ENCODE results near the gene RAB7B.

RAB7B gene

GRCh38 chr1:205973377-205974232 is 29.6 kb downstream of the RAB7B start:
- no peak for DNase-seq (ENCODE audit: low read depth)

GRCh38 chr1:205972491-205973168 is 30.6 kb downstream of the RAB7B start:
- no peak for DNase-seq (ENCODE audit: low read depth)

- DNase-seq (ENCODE audit: low read depth), result no peak
These were observed 31.1 kb downstream of the RAB7B start for GRCh38 chr1:205972081-205972480.

- no peak for DNase-seq (ENCODE audit: low read depth)
These were observed 32.1 kb downstream of the RAB7B start for GRCh38 chr1:205971082-205971481.

GRCh38 chr1:205970486-205970885 is 32.7 kb downstream of the RAB7B start:
- no peak for DNase-seq (ENCODE audit: low read depth)

GRCh38 chr1:205969229-205969628 is 34.0 kb downstream of the RAB7B start:
- DNase-seq (ENCODE audit: low read depth), result no peak

- DNase-seq (ENCODE audit: low read depth), result no peak
These were observed 35.5 kb downstream of the RAB7B start for GRCh38 chr1:205967554-205968335.

GRCh38 chr1:205965036-205965884 is 37.9 kb downstream of the RAB7B start:
- no peak for DNase-seq (ENCODE audit: low read depth)

GRCh38 chr1:205963352-205964155 is 39.6 kb downstream of the RAB7B start:
- no peak for DNase-seq (ENCODE audit: low read depth)

GRCh38 chr1:205962821-205963221 is 40.4 kb downstream of the RAB7B start:
- no peak for DNase-seq (ENCODE audit: low read depth)

GRCh38 chr1:205961991-205962820 is 41.0 kb downstream of the RAB7B start:
- no peak for DNase-seq (ENCODE audit: low read depth)

- no peak for DNase-seq (ENCODE audit: low read depth)
These were observed 41.8 kb downstream of the RAB7B start for GRCh38 chr1:205961405-205961804.

GRCh38 chr1:205959789-205960188 is 43.4 kb downstream of the RAB7B start:
- DNase-seq (ENCODE audit: low read depth), result no peak

- no peak for DNase-seq (ENCODE audit: low read depth)
These were observed 47.7 kb downstream of the RAB7B start for GRCh38 chr1:205955499-205955898.

GRCh38 chr1:205954819-205955404 is 48.3 kb downstream of the RAB7B start:
- DNase-seq (ENCODE audit: low read depth), result no peak

GRCh38 chr1:205951746-205952145 is 51.4 kb downstream of the RAB7B start:
- DNase-seq (ENCODE audit: low read depth), result no peak

- no peak for DNase-seq (ENCODE audit: low read depth)
These were observed 52.2 kb downstream of the RAB7B start for GRCh38 chr1:205950826-205951549.

- no peak for DNase-seq (ENCODE audit: low read depth)
These were observed 52.9 kb downstream of the RAB7B start for GRCh38 chr1:205950280-205950679.

- no peak for DNase-seq (ENCODE audit: low read depth)
These were observed 53.4 kb downstream of the RAB7B start for GRCh38 chr1:205949753-205950152.

Measured in stimulated activated CD4-positive, alpha-beta T cell treated with anti-CD3 and anti-CD28 coated beads, Interleukin-2, amount 100 ng/mL, for 4 hours (primary cell).